ENCODE measurements around the gene KIAA0040.

Gene KIAA0040

DNA sequence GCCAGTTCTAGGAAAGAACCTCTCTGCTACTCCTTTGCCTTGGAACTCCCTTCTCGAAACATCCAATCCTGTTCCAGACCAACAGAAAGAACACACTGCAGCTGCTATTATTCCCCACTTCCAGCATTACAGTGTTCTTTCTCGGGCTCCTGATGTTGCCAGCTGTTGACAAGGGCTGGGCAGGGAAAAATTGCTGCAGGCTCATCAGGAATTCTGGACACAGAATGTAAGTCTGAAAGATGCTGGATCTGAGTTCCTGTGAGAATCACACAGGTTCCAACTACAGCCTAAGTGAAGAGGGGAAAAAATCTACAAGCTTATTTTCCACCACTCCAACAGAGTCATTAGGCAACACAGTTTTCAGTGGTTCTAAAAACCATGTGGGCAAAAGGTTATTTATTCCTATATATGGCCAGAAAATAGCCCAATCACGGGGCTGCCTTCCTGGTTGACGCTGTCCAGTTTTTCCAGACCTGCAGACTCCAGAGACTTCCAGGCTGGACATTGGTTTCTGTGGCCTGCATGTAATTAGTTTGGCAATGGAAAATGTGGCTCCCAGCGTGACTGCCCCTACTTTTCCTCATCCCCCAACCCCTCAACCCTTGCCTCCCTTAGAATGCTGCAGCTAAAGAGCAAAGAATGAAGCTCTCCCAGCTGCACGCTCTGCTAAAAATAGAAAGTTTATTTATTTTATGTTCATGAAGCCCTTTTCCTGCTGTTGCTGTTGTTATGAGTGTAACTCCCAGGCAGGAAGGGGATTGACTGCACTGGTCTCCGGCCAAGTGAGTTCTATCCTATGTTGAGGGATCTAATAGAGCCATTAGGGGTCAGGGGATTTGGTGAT is 8.3 kb upstream of the KIAA0040 start:
- DNase-seq: no peak

GRCh38 chr1:175198332-175198731 is 5.8 kb upstream of the KIAA0040 start:
- DNase-seq: no peak

GRCh38 chr1:175197531-175197930 is 5.0 kb upstream of the KIAA0040 start:
- DNase-seq: no peak

DNA sequence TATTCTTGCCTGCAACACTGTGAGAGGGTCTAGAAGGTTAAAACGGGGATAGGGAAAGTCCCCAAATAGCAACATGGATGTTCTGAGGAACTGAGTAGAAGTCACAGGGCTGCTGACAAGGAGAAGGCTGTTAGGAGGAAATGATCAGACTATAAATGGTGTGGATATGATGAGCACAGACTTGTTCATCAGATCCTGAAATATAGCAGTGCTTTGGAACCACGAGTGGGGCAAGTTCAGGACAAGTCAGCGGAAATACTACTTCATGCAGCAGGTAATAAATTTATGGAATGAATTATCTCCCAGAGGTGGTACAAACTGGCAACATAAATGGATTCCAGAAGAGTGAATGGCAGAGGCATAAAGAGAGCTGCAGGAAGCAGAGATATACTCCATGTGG is 3.2 kb upstream of the KIAA0040 start:
- DNase-seq: no peak

DNA sequence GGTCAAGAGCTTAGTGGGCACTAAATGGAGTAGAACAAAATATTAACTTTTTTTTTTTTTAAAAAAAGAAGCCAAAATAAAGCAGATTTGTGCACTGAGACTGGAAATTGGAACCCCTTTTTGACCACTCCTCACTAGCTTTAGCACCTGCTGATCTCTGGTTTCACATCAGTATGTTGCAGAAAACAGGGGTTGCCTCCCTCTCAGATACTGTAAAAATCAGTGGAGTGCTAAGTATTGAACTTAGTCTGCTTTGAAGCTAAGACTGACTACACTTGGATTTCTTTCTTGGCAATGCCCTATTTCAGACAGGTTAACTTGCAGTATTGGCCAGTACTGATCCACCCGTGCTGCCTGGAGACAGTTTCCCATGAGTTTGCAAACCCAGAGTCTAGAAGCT is 2.7 kb upstream of the KIAA0040 start:
- no peak for DNase-seq

- no peak for DNase-seq
These were observed 943 bp upstream of the KIAA0040 start for GRCh38 chr1:175193527-175193910.

GRCh38 chr1:175192111-175192629 is 406 bp downstream of the KIAA0040 start:
- no peak for DNase-seq

DNA sequence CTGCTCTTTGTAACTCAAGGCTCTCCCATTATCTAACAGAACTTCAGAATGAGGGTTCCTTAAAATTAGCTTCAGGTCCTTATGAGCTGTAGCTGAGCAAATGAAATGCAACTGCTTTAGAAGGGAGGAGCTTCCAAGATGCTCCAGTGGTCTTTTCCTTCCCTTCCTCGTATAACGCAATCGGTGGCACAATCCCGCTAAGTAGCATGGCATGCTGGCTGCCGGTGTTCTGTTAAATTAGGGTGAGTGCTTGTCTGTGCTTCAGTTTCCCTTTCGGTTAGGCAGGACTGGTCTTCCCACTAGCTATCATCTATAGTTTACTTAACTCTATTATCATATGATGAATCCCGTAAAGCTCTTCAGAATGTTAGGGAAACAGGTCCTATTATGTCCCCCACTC is 917 bp downstream of the KIAA0040 start:
- DNase-seq: peak; percentile 19

- DNase-seq: peak; percentile 79
These were observed 3.6 kb downstream of the KIAA0040 start for GRCh38 chr1:175188936-175189335.

GRCh38 chr1:175186433-175187160 is 6.0 kb downstream of the KIAA0040 start:
- DNase-seq: no peak

DNA sequence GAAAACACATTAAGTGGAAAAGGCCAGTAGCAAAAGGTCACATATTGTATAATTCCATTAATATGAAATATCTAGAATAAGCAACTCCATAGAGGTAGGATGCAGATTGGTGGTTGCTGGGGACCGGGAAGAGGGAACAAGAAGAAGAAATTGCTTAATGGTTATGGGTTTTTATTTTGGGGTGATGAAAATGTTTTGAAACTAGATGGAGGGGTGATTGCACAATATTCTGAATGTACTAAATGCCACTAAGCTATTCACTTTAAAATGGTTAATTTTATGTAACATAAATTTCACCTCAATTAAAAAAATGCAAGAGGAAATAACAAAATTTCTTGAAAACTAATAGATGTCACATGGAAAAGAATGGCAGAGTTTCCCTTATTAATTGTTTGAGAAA is 6.7 kb downstream of the KIAA0040 start:
- DNase-seq: no peak

DNA sequence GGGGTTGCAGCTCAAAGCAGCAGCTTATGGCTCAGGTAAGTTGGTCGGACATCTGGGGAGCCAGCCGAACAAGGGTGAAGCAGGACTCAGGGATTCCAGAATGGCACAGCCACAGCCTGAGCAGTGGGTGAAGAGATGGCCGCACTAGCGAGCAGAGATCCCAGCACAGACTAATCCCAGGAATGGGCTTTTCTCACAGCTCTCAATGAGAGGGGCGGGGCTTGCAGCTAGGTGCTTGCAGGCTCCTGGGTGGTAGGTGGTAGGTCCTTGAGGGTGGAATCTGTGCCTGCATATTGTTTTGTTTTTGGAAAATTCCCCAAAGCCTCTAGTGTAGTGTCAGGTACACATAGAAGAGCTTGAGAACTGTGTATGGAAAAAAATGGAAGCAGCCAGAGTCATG is 9.0 kb downstream of the KIAA0040 start:
- DNase-seq: no peak

- no peak for DNase-seq
These were observed 10.3 kb downstream of the KIAA0040 start for GRCh38 chr1:175182201-175182746.

DNA sequence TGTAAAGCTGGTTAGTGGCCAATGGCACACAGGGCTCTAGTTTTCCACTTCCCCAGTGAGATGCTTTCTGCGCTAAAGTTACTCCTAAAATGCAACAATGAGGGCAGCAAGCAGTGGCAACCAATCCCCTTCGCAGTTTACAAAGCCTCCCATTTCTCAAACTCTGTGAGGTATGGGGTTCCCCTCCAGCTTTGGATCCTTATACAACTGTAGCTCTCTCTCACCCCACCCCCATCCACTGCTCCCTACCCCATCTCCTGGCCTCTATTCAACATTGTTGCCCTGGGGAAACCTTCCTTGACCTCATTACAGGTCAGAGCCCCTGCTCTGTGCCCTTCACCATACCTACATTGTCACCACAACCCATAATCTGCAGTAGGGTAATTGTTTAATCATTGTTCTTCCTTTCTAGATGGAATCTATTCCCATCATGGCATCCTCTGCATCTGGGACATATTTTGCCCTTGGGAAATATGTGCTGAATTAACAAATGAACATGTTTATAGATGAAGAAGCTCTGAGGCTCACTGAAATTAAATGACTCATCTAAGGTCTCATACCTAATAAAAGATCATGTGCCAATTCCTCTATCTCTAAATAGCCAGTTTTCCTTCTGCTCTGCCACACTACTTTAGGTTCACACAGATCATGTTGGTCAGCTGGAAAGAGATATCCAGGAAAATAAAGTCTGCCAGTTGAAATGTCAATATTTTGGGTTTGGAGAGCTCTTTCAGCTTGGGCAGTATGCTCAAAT is 12.6 kb downstream of the KIAA0040 start:
- DNase-seq: no peak

- no peak for DNase-seq
These were observed 14.1 kb downstream of the KIAA0040 start for GRCh38 chr1:175178456-175178855.

- no peak for DNase-seq
These were observed 14.5 kb downstream of the KIAA0040 start for GRCh38 chr1:175178056-175178455.

GRCh38 chr1:175176246-175176645 is 16.3 kb downstream of the KIAA0040 start:
- no peak for DNase-seq

DNA sequence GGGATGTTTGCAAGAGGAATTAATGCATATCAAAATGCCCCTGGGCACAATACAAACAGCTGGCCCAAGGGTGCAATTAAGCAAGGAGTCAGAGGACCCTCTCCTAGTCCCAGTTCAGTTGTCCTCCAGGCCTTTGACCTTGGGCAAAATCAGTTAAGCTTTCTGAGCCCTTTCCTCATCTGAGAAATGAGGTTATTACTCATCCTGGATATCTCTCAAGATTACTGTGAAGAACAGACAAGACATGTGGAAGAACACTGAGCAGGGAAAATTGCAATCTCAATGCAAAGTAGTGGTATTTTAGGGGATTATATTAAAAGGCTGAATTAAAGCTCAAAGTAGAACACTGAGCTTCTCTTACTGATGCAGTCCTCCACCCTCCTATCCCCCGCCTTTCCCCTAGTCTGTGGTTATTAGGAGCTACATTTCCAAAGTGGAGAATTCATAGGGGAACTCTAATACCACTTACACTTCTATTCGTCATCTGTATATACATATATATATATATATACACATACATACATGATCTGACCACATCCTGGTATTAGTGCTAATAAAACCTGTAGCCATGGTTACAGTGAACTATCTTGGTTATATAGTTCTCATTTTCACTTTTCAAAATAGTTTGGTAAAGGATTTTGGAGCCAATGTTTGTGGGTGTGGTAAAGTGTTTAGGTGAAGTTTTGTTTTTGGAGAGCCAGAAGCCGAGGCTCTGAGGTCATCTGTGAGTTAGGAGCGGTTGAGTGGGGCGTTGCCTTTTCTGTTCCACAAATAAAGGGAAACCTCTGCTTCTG is 18.1 kb downstream of the KIAA0040 start:
- no peak for DNase-seq

DNA sequence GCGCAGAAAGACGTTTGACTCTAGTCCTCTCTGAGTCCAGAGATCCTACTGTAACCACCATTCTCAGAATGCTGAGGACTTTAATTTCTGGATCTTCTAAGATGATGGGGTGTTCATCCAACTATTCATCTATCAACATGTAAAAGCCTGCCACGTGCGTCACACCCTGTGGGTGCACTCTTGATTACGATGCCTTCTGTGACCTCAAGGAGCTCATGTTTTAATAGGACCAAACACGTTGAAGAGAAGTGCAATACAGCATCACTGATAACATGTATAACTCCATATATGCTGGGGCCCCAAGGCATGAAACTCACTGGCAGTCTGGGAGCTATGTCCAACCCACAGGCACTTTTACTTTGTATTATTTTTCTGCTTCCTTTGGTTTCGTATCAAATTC is 19.0 kb downstream of the KIAA0040 start:
- no peak for DNase-seq

- DNase-seq: no peak
These were observed 20.1 kb downstream of the KIAA0040 start for GRCh38 chr1:175172503-175172902.

- no peak for DNase-seq
These were observed 21.3 kb downstream of the KIAA0040 start for GRCh38 chr1:175171036-175171913.

All from CD4-positive, alpha-beta T cell treated with Interleukin-15 for 1 hour (primary cell).